ENCODE results near the gene USP34.

DNA sequence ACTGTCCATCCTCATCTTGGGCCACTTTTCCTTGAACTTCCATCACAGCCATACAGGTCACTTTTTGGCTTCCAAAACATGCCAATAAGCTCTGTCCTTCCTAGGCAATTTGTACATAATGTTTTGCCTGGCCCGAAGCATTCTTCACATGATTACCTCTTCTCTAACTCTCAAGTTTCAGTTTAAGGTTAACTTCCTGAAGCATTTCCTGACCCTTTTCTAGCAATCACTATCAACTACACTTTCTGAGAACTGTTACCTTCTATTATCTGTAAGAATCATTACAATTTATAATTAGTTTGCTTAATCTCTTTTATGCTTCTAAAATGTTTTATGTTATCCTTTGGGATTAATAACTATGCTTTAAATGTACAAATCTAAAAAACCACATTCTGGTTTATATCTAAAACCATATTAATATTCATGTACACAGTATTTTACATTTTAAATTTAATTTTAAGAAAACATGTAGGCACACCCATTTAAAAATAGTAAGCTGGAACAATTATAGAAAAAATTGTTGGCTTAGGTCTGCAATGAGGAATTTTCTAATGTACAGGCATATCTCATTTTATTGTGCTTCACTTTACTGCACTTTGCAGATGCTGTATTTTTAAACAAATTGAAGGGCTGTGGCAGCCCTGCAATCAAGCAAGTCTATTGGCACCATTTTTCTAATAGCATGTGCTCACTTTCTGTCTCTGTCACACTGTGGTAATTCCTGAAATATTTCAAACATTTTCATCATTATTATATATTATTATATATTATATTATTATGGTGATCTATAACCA lies 232.5 kb downstream of the USP34 start:
- TF ChIP-seq PPARA (CRISPR knock-in tag; IDR thresholded peaks at IDR 0.05; ENCODE audit: borderline replicate concordance) (no peak), ZNF70 (CRISPR knock-in tag; IDR thresholded peaks at IDR 0.05) (no peak), ZFP3 (CRISPR knock-in tag; IDR thresholded peaks at IDR 0.05) (no peak), ZNF565 (CRISPR knock-in tag; conservative IDR thresholded peaks at IDR 0.05; ENCODE audit: low read depth) (no peak), TCF4 (CRISPR knock-in tag; IDR thresholded peaks at IDR 0.05; ENCODE audit: borderline replicate concordance) (no peak), ZC3H10 (CRISPR knock-in tag; IDR thresholded peaks at IDR 0.05) (no peak), SNAI2 (CRISPR knock-in tag; IDR thresholded peaks at IDR 0.05) (no peak), BACH2 (CRISPR knock-in tag; IDR thresholded peaks at IDR 0.05; ENCODE audit: borderline replicate concordance) (no peak), OSR1 (CRISPR knock-in tag; IDR thresholded peaks at IDR 0.05) (no peak)
- TF ChIP-seq, protein P1, sequence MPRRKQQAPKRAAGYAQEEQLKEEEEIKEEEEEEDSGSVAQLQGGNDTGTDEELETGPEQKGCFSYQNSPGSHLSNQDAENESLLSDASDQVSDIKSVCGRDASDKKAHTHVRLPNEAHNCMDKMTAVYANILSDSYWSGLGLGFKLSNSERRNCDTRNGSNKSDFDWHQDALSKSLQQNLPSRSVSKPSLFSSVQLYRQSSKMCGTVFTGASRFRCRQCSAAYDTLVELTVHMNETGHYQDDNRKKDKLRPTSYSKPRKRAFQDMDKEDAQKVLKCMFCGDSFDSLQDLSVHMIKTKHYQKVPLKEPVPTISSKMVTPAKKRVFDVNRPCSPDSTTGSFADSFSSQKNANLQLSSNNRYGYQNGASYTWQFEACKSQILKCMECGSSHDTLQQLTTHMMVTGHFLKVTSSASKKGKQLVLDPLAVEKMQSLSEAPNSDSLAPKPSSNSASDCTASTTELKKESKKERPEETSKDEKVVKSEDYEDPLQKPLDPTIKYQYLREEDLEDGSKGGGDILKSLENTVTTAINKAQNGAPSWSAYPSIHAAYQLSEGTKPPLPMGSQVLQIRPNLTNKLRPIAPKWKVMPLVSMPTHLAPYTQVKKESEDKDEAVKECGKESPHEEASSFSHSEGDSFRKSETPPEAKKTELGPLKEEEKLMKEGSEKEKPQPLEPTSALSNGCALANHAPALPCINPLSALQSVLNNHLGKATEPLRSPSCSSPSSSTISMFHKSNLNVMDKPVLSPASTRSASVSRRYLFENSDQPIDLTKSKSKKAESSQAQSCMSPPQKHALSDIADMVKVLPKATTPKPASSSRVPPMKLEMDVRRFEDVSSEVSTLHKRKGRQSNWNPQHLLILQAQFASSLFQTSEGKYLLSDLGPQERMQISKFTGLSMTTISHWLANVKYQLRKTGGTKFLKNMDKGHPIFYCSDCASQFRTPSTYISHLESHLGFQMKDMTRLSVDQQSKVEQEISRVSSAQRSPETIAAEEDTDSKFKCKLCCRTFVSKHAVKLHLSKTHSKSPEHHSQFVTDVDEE (CRISPR knock-in tag; IDR thresholded peaks at IDR 0.05) = no peak
- TF ChIP-seq, protein P2, sequence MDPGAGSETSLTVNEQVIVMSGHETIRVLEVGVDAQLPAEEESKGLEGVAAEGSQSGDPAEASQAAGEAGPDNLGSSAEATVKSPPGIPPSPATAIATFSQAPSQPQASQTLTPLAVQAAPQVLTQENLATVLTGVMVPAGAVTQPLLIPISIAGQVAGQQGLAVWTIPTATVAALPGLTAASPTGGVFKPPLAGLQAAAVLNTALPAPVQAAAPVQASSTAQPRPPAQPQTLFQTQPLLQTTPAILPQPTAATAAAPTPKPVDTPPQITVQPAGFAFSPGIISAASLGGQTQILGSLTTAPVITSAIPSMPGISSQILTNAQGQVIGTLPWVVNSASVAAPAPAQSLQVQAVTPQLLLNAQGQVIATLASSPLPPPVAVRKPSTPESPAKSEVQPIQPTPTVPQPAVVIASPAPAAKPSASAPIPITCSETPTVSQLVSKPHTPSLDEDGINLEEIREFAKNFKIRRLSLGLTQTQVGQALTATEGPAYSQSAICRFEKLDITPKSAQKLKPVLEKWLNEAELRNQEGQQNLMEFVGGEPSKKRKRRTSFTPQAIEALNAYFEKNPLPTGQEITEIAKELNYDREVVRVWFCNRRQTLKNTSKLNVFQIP (CRISPR knock-in tag; IDR thresholded peaks at IDR 0.05; ENCODE audit: borderline replicate concordance, low read depth) = no peak
